A673 (cell line): ENCODE results near the gene GNL3.

Source experiments
- EZH2 ChIP-seq: fragments of 200-600 bp; sonication (generic); IDR thresholded peaks from 2 replicates; pipeline ENCODE4 v1.6.1; 2017; ENCODE audit warnings: borderline replicate concordance, low read depth, mild to moderate bottlenecking, mixed read lengths, antibody characterized with exemption, low read length; ENCODE audit not compliant: poor library complexity, severe bottlenecking
- TF ChIP-seq, protein P1 (sequence below): fragments of 300-800, 200-600 bp; sonication (generic); conservative IDR thresholded peaks from 2 replicates; pipeline ENCODE4 v1.5.1; 2017; ENCODE audit warnings: low read depth, mild to moderate bottlenecking, antibody characterized with exemption, low read length, moderate library complexity, mixed read lengths

DNA sequence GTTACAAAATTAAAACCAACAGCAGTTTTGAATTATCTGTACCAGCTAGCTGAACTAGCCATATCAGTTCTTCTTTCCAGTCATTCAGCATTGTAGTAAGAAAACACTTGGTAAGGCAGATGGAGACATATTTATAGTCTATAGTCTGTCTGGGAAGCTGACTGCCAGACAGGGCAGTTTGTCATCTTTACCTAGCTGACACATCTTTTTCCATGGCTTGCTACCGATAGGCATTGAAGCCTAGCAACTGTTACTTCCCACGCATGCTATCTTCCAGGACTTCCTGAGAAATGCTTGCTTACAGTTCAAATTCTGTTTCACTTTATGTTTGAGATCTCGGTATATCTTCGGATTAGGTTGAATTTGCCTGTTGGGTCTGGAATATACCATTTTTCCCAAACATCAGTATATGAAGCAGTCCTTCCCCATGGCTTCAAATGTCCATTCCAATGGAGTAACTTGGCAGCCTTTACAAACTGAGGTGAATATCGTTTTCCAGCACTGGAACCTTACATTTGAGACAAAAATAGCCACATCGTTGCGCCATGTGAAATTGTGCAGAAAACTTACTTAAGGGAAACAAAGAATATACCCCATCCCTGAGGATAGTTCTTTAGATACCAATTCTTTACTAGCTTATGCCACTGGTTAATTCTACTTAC is 8.8 kb downstream of the GNL3 start:
- TF ChIP-seq, protein P1, sequence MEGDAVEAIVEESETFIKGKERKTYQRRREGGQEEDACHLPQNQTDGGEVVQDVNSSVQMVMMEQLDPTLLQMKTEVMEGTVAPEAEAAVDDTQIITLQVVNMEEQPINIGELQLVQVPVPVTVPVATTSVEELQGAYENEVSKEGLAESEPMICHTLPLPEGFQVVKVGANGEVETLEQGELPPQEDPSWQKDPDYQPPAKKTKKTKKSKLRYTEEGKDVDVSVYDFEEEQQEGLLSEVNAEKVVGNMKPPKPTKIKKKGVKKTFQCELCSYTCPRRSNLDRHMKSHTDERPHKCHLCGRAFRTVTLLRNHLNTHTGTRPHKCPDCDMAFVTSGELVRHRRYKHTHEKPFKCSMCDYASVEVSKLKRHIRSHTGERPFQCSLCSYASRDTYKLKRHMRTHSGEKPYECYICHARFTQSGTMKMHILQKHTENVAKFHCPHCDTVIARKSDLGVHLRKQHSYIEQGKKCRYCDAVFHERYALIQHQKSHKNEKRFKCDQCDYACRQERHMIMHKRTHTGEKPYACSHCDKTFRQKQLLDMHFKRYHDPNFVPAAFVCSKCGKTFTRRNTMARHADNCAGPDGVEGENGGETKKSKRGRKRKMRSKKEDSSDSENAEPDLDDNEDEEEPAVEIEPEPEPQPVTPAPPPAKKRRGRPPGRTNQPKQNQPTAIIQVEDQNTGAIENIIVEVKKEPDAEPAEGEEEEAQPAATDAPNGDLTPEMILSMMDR = no peak
- no peak for TF ChIP-seq EZH2
